Measurements from ENCODE around the gene ZNF121.
"Not testable (repeated sequence)": the region's sequence is repeated elsewhere in the genome, so short reads cannot be mapped to it uniquely, and the experiment has no call there.

ZNF121 gene

GRCh38 chr19:9584073-9584833 lies at the start of gene ZNF121:
Gene ZNF121, minus strand, starts transcription at chr19:9584504. Its CDS starts 16,407 bp downstream, at chr19:9568097.
- peak; percentile 81 for DNase-seq (ENCODE audit: low read depth)

GRCh38 chr19:9627856-9628255 lies 43.6 kb upstream of the ZNF121 start:
- DNase-seq (ENCODE audit: low read depth), result no peak

- no peak for DNase-seq (ENCODE audit: low read depth)
Measured at GRCh38 chr19:9622531-9622930, 38.2 kb upstream of the ZNF121 start.

DNA sequence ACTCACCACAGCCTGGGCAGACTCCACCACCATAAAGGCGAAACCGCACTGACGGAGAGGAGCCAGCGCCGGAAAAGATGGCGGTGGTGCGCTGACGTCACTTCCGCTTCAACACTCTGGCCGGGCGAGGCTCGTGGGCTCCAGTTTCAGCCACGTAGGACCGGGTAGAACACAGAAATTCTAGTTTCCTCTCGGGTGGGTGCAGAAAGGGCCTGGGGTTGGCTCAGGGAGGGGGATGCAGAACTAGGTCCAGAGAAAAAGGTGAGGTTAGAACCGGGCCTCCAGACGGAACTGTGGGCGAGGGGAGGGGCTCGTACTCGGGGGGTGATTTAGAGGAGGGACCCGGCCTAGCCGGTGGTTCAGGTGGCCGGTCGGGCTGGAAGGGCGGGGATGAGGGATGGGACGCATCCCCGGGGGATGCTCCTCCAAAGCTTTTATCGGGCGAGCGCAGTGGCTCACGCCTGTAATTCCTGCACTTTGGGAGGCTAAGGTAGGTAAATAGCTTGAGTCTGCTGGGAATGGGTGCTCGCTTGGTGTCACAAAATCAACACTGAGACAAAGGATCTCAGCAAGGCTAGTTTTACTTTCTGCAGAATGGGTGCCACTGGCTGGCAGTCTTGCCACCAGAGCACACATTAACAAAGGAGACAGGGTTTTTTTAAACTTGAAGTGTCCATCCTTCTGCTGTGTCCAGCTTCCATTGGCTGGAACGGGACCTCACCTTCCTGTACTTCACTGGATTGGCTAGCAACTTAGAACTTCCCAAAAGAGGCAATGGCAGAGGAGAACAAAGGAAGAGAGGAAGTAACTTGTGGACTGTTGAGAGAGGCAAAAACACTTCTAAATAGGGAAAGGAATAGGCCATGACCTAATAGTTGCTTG lies 37.1 kb upstream of the ZNF121 start, which contains the start of gene ZNF561:
Gene ZNF561, minus strand, starts transcription at position 77 of the 882 bp plus-strand sequence. CDS start 1,776 bp downstream, outside the sequence.
- peak; percentile 82 for DNase-seq (ENCODE audit: low read depth)

DNA sequence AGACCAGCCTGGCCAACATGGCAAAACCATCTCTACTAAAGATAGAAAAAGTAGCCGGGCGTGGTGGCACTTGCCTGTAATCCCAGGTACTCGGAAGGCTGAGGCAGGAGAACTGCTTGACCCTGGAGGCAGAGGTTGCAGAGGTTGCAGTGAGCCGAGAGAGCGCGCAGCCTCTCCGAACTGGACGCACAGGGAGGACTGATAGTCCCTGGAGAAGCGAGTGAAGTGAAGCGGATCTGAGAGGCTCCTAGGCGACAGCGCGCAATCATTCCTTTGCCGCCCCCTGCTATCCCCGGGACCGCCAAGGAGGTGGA lies 36.5 kb upstream of the ZNF121 start:
- no peak for DNase-seq (ENCODE audit: low read depth)

- no peak for DNase-seq (ENCODE audit: low read depth)
Measured at GRCh38 chr19:9615844-9616243, 31.5 kb upstream of the ZNF121 start.

DNA sequence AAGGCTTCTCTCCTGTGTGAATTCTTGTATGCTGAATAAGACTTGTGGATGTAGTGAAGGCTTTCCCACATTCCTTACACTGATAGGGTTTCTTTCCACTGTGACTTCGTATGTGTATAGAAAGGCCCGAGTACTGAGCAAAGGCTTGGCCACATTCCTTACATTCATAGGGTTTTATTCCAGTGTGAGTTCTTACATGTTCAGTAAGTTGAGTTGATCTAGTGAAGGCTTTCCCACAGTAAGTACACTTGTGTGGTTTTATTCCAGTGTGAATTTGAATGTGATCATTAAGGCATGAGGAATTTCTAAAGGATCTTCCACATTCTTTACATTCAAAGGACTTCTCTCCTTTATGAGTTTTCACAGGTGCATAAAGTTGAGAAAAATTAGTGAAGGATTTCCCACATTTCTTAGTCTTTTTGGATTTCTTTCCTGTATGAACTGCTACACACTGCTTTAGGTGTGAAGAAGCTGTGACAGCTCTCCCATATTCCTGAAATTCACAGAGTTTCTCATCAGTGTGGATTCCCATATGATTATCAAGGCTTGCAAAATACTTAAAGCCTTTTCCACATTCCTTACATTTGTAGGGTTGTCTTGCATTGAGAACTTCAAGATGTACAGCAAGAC lies 26.3 kb upstream of the ZNF121 start:
- DNase-seq (ENCODE audit: low read depth), result no peak

DNA sequence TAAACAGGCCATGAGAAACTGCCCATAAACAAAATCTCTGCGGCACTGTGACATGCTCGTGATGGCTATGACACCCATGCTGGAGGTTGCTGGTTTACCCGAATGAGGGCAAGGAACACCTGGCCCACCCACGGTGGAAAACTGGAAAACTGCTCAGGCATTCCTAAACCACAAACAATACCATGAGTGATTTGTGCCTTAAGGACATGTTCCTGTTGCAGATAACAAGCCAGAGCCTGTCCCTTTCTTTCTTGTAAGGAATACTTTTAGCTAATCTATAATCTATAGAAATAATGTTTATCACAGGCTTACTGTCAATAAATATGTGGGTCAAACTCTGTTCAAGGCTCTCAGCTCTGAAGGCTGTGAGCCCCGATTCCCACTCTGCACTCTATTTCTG lies 24.6 kb upstream of the ZNF121 start:
- no peak for DNase-seq (ENCODE audit: low read depth)

GRCh38 chr19:9597027-9597426 lies 12.7 kb upstream of the ZNF121 start:
- DNase-seq (ENCODE audit: low read depth), result no peak

DNA sequence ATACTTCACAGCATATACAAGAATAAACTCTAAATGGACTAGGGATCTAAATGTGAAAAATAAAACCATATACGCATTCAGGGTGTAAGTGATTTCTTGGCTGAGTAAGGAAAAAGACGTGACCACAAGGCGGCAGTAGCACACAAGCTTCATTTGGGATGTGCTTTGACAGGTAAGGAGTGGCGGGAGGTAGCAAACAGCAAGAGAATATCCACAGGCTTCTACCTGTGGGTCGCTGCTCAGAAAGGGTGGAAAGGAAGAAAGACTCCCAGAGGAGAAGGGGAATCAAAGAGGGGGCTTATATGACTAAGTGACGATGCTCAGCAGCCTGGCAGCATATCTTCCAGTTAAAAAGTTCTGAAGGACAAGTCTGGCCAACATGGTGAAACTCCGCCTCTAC lies 2.5 kb upstream of the ZNF121 start:
- DNase-seq (ENCODE audit: low read depth), result peak; percentile 57

GRCh38 chr19:9582081-9582725 lies 2.1 kb downstream of the ZNF121 start:
- not testable (repeated sequence) for DNase-seq (ENCODE audit: low read depth)

- no peak for DNase-seq (ENCODE audit: low read depth)
Measured at GRCh38 chr19:9580728-9581127, 3.6 kb downstream of the ZNF121 start.

DNA sequence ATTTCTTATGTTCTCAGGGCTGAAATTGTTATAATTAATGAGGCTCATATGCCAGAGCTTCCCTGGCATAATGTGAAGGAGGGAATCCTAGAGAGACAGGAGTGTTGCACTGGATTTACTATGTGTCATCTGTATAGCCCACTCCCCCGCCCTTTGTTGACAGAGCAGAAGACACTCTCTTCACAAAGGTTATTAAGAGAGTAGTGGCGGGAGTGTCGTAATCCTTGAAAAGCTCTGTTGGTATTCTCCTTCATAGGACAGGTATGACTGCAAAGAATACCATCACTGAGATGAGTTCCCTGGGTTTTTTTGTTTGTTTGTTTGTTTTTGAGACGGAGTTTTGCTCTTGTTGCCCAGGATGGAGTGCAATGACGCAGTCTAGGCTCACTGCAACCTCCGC lies 14.0 kb downstream of the ZNF121 start:
- no peak for DNase-seq (ENCODE audit: low read depth)

DNA sequence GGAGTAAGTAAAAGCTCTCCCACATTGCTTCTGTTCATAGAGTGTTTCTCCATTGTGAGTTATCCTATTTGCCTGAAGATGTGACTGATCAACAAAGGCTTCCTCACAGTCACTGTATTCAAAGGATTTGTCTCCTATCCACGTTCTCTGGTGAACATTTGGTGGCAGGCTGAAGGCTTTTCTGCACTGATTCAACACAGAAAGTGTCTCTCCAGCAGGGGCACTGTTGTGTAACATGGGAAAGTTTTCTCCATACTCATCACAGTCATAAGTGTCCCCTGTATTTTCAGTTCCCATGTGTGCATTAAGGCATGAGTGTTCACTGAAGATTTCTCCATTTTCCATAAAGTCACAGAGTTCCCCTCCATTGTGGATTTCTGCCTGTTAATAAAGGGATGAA lies 17.6 kb downstream of the ZNF121 start:
- no peak for DNase-seq (ENCODE audit: low read depth)

DNA sequence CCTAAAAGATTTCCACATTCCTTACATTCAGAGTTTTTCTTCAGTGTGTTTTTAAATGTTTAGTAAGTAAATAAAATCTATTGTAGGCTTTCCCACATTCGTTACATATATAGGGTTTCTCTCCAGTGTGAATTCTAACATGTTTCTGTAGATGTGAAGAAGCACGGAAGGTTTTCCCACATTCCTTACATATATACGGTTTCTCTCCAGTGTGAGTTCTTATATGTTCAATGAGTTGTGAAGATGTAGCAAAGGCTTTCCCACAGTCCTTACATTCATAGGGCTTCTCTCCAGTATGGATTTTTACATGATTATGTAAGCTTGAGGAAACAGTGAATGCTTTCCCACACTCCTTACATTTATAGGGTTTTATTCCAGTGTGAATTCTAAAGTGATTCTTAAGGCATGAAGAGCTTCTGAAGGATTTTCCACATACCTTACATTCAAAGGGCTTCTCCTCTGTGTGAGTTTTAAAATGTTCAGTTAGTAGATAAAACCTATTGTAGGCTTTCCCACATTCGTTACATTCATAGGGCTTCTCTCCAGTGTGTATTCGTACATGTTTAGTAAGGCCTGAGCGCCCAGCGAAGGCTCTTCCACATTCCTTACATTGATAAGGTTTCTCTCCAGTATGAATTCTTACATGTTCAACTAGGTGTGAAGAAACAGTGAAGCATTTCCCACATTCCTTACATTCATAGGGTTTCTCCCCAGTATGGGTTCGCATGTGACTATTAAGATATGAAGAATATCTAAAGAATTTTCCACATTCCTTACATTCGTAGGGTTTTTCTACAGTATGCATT lies 18.2 kb downstream of the ZNF121 start:
- no peak for DNase-seq (ENCODE audit: low read depth)

- DNase-seq (ENCODE audit: low read depth), result no peak
Measured at GRCh38 chr19:9552536-9553274, 31.6 kb downstream of the ZNF121 start.

- DNase-seq (ENCODE audit: low read depth), result no peak
Measured at GRCh38 chr19:9547870-9548269, 36.4 kb downstream of the ZNF121 start.

DNA sequence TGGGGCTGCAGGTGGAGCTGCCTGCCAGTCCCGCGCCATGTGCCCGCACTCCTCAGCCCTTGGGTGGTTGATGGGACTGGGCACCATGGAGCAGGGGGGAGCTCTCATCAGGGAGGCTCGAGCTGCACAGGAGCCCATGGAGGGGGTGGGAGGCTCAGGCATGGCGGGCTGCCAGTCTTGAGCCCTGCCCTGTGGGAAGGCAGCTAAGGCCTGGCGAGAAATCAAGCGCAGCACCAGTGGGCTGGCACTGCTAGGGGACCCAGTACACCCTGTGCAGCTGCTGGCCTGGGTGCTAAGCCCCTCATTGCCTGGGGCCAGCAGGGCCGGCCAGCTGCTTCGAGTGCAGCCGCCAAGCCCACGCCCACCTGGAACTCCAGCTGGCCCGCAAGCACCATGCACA lies 43.0 kb downstream of the ZNF121 start:
- DNase-seq (ENCODE audit: low read depth), result not testable (repeated sequence)

DNA sequence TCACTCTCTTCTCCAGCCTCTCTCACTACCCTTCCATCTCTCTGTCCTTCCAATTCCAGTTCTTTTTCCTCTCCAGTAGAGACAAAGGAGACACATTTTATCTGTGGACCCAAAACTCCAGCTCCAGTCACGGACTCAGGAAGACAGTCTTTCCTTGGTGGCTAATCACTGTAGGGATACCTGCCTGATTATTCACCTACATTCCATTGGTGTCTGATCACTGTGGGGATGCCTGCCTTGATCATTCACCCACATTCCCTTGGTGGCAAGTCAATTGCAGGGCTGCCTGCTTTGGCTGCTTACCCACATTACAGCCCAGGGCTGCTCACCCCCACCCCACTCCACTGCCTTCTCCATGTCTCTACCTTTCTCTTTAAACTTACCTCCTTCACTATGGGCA lies 44.4 kb downstream of the ZNF121 start:
- not testable (repeated sequence) for DNase-seq (ENCODE audit: low read depth)

GRCh38 chr19:9539201-9539600 lies 45.1 kb downstream of the ZNF121 start:
- DNase-seq (ENCODE audit: low read depth), result not testable (repeated sequence)

Measured in activated T-cell treated with anti-CD3 and anti-CD28 coated beads for 48 hours (primary cell).